GM21825 (cell line): ENCODE results near the gene KIFAP3.
A peak's percentile ranks its signal among the peaks of the same experiment; 100 is the strongest.
"Not testable (repeated sequence)": the region's sequence is repeated elsewhere in the genome, so short reads cannot be mapped to it uniquely, and the experiment has no call there.

Experiments
- ATAC-seq: cut with Tn5 transposase; IDR thresholded peaks from one replicate; pipeline ENCODE4 v1.9.1; 2021; ENCODE audit warnings: mild to moderate bottlenecking, moderate library complexity; ENCODE audit not compliant: unreplicated experiment

The KIFAP3 gene

DNA sequence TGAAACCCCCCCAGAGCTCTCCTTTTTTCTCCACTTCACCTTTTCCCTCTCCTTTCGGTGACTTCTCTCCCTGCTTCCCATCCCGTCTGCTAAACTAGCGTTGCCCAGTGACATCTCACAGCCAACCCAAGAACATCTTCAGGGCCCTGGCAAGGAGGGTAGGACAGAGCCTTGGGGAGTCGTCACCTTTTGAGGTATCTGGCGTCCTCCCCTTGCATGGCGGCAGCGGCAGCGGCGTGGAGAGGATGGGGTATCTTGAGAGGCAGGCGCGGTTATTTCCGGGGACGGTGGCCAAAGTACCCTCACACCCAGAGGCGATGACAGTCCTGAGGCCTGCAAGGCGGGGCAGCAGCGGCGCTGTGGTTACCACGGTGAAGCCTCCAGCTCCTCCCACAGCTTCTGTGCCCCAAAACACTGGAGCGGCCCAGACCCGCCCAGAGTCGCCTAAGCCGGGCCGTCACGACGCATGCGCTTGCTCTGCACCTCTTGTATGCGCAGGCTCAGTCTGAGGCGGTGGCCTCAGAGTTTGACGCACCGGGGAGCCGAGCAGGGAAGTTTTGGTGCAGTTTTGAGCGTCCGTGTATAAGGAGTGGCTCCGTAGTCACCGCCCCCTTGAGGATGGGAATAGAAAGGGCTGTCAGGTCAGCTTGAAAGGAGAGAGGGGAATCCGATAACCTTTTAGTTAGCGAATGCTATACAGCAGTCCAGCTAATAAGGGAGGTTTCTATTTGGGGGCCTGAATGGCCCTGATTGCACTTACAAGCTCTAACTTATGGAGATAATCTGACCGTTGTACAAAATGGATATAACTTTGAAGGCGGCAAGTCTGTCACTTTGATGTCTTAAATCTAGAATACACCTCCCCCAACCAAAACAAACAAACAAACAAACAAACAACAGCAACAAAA is at the start of gene KIFAP3:
TSS of gene KIFAP3 (minus strand) at position 446 of the 908 bp plus-strand sequence. CDS start at position 218, 228 bp downstream.
- ATAC-seq = peak; percentile 97

DNA sequence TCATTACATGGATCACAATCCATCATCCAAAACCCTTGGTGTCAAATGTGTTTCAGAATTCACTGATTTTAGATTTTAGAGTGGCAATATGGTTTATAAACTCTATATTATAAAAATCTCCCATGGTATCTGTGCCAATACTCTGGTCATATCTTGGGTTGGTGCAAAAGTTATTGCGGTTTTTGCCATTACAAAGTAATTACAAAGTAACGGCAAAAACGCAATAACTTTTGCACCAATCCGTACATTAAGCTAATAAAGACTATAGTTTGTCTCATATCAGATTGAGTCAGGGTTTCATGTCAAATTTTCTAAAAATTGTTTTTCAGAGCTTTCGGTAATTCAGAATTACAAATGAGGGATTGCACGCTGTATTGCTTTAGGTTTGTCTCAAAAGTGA is 47.9 kb upstream of the KIFAP3 start:
- no peak for ATAC-seq

DNA sequence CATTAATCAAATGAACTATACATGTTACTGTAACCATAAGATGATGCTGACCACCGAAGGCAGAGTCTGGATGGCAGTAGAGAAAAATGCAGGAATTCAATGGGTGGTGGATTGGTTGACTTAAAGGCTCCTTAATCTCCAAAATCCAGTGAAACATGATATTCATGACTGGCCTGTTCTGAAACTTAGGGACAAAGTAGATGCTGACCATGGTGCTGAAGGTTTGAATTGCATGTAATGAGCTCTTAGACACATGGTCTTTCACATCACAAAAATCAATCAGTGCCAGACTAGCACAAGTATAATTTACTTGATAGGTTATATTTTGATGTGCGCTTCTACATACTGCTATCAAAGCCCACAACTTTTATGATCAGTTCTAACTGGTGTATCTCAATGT is 40.4 kb upstream of the KIFAP3 start:
- no peak for ATAC-seq

- ATAC-seq = not testable (repeated sequence)
Measured at GRCh38 chr1:170113140-170113539, 38.6 kb upstream of the KIFAP3 start.

DNA sequence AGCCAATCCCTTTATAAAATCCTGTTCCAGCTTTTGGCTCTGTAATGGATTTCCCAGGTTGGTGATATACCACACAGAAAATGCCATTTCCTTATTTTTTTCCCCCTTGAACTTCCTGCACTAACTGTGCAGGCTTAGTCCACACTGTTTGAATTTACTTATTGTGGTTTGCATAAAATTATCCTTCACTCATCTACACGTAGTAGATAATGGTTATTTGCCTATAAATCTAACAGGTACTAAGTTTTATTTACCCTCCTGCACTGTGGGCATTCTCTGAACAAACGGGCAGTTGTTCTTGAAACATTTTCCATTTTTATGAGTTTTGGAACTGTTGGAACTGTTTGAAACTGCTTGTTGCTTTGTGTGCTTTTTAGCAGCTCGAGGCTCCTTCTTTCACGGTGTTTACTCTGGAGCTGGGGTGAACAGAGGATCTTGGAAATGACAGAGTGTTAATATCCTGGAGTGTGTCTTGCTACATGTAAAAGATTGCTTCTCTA is 23.0 kb upstream of the KIFAP3 start:
- ATAC-seq = no peak

DNA sequence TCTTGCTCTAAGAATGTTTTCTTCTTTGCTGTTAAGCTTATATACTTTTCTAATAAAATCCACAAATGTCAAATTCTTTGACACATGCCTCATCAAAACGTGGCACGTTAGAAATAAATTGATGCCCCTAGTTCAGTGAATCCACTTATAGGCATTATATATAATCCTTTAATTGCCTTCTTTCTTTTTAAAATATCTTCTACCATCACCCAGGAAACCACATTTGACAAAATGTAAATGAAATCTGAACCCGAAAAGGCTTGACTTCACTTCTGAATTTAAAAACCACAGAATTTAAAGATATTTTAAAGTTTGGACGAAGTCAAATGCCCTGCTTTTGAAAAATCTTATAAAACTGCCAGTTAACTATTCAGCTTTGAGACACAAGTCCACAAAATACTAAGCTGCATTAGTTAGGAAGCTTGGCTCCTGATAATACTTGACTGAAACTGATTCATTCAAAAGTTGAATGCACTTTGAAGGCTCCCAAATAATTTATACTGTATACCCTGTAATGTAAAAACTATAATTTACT is 22.4 kb upstream of the KIFAP3 start:
- ATAC-seq = no peak

- ATAC-seq = no peak
Measured at GRCh38 chr1:170095976-170096748, 21.7 kb upstream of the KIFAP3 start.

- not testable (repeated sequence) for ATAC-seq
Measured at GRCh38 chr1:170094697-170095616, 20.5 kb upstream of the KIFAP3 start.

GRCh38 chr1:170086399-170087032 is 12.0 kb upstream of the KIFAP3 start:
- ATAC-seq = no peak

- no peak for ATAC-seq
Measured at GRCh38 chr1:170085091-170085490, 10.6 kb upstream of the KIFAP3 start.

DNA sequence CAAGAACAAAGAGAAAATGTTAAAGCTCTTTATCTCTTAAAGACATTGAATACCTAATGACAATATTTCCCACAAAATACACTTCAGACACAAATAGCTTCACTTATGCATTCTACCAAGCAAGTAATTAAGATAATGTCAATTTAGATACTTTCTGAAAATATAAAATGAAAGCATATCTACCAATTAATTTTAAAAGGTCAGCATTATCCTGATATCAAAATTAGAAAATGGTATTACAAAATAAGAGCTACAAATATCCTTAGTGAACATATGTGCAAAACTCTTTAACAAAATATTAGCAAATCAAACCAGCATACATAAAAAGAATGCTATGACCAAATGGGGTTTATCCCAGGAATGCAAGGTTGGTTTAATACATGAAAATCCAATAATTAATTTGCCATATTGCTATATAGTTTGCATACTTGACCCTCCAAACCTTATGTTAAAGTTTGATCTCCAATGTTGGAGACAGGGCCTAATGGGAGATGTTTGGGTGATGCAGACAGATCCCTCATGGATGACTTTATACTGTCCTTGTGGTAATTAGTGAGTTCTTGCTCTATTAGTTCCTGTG is 4.2 kb upstream of the KIFAP3 start:
- no peak for ATAC-seq

- no peak for ATAC-seq
Measured at GRCh38 chr1:170077926-170078325, 3.4 kb upstream of the KIFAP3 start.

- ATAC-seq = not testable (repeated sequence)
Measured at GRCh38 chr1:170076952-170077351, 2.5 kb upstream of the KIFAP3 start.

DNA sequence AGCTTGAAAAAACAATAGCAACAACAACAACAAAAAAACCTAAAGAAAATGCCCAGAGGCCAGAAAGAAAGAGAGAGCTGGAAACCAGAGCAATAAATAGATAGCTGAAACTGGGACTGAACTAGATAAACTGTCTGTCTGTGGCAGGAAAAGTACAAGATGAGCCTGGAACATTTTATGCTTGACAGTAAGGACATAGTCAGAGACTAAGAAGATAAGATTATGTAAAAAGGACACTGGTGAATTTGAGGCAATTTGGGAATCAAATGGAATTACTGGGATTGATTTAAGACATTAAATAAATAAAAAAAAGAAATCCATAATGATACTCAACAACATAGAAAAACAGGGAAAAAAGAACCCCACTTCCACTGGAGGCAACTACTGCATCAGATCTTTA is 1.7 kb upstream of the KIFAP3 start:
- no peak for ATAC-seq

GRCh38 chr1:170075186-170075585 is 691 bp upstream of the KIFAP3 start:
- ATAC-seq = no peak

DNA sequence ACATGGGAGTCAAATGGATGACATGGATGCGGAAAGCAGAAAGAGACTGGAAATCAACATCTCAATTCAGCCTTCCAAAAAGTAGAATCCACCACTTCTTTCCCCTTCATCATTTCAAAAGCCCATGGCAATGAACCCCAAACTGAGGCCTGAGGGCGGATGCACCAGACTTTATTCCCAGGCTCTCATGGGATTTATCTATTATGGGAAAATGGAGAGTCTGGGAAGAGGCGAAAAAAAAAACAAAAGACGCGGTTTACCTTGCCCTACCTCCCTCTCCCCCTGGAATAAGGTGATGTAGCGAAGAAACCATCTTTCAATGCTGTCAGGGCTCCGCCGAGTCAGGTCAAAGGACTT is 624 bp downstream of the KIFAP3 start:
- no peak for ATAC-seq

DNA sequence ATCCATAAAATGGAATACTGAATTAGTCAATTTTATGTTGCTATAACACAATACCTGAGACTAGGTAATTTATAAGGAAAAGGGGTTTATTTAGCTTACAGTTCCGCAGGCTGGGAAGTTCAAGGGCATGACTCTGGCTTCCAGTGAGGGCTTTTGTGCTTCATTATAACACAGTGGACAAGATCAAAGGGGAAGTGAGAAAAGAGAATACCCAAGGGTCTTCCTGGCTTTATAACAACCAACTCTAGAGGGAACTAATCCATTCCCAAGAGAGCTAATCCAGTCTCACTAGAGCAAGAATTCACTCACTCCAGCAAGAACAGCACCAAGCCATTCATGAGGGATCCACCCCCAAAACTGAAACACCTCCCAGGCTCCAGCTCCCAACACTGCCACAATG is 3.1 kb downstream of the KIFAP3 start:
- ATAC-seq = no peak

GRCh38 chr1:170068923-170069322 is 5.6 kb downstream of the KIFAP3 start:
- no peak for ATAC-seq

DNA sequence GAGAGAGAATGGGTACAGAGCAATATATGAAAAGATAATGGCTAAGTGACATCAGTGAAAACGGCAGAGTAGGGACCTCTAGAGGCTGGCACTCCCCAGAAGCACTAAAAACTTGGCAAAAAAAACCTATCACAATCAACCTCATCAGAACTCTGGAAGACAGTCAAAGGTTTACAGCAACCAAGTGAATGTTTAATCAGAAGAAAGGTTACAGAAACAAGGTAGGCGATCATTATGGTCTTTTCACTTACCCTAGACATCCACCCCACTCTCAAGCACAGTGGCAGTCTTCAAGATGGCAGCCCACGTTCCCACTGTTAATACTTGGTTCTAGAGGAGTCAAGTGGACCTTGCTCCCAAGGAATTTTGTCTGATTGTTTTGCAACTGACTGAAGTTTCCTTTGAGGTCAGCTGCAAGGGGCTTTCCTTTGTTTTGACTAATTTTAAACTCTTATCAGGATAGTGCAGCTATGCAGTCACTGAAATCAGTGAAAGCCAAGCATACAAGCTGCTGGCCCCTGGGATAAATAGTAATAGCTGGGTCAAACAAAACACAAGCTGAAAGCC is 7.2 kb downstream of the KIFAP3 start:
- peak; percentile 38 for ATAC-seq
